T-helper 2 cell treated with Interferon-gamma antibody and Interleukin-4, amounts not matched to agents 100 ng/mL and 5 ng/mL, for 36 hours (primary cell): ENCODE data around the gene CKMT2. TPM values are rescaled to one million over a fixed set of nuclear protein-coding genes. Genes with fewer than 3 reads are reported as not detected.

Source experiments
- intact Hi-C: fragments of 100-400 bp; cut with micrococcal nuclease; formaldehyde crosslinking; loops from one replicate; pipeline ENCODE4 v1.15.1; 2023
- total RNA-seq: library from RNA; stranded (reverse); gene quantifications from 2 replicates; pipeline ENCODE4 v1.2.3, GENCODE V29; 2022

CKMT2 gene
- total RNA-seq, result not detected in 2 replicates

GRCh38 chr5:81233080-81233634 is at the start of gene CKMT2:
CKMT2 (plus strand) TSS chr5:81233322; CDS start chr5:81251133, 17,811 bp downstream.
- intact Hi-C loops, result no loop called here

GRCh38 chr5:81183811-81184748 is 49.0 kb upstream of the CKMT2 start:
- intact Hi-C loops, result no loop called here

GRCh38 chr5:81184749-81185110 is 48.4 kb upstream of the CKMT2 start:
- intact Hi-C loops, result no loop called here

- intact Hi-C loops, result no loop called here
Measured at GRCh38 chr5:81187885-81188284, 45.2 kb upstream of the CKMT2 start.

- intact Hi-C loops, result no loop called here
Measured at GRCh38 chr5:81188962-81189361, 44.2 kb upstream of the CKMT2 start.

GRCh38 chr5:81189875-81190498 is 43.1 kb upstream of the CKMT2 start:
- intact Hi-C loops, result loop anchor here (5.0 to 10.0 kb wide), 2 partner anchors 83 to 705 kb away; partner anchors contain the start of gene FAM151B

- intact Hi-C loops, result loop anchor here (5.0 to 10.0 kb wide), 2 partner anchors 85 to 707 kb away; partner anchors contain the start of gene FAM151B
Measured at GRCh38 chr5:81191726-81192372, 41.3 kb upstream of the CKMT2 start.

GRCh38 chr5:81192373-81192750 is 40.8 kb upstream of the CKMT2 start:
- intact Hi-C loops, result loop anchor here (5.0 to 10.0 kb wide), 2 partner anchors 85 to 708 kb away; partner anchors contain the start of gene FAM151B

GRCh38 chr5:81194633-81195334 is 38.3 kb upstream of the CKMT2 start:
- intact Hi-C loops, result loop anchor here (1.0 to 10.0 kb wide), 3 partner anchors 87 to 710 kb away; partner anchors contain the start of gene FAM151B

- intact Hi-C loops, result loop anchor here (1.0 to 10.0 kb wide), 2 partner anchors 509 to 711 kb away; partner anchors contain the start of gene FAM151B
Measured at GRCh38 chr5:81195335-81195929, 37.7 kb upstream of the CKMT2 start.

- intact Hi-C loops, result no loop called here
Measured at GRCh38 chr5:81202655-81203054, 30.5 kb upstream of the CKMT2 start.

GRCh38 chr5:81203729-81204128 is 29.4 kb upstream of the CKMT2 start:
- intact Hi-C loops, result no loop called here

GRCh38 chr5:81204205-81204604 is 28.9 kb upstream of the CKMT2 start:
- intact Hi-C loops, result no loop called here

- intact Hi-C loops, result no loop called here
Measured at GRCh38 chr5:81205058-81205457, 28.1 kb upstream of the CKMT2 start.

GRCh38 chr5:81207009-81207408 is 26.1 kb upstream of the CKMT2 start:
- intact Hi-C loops, result no loop called here

GRCh38 chr5:81208904-81209303 is 24.2 kb upstream of the CKMT2 start:
- intact Hi-C loops, result no loop called here

GRCh38 chr5:81209386-81209785 is 23.7 kb upstream of the CKMT2 start:
- intact Hi-C loops, result no loop called here

- intact Hi-C loops, result no loop called here
Measured at GRCh38 chr5:81209869-81210493, 23.1 kb upstream of the CKMT2 start.

- intact Hi-C loops, result no loop called here
Measured at GRCh38 chr5:81212211-81212751, 20.8 kb upstream of the CKMT2 start.

GRCh38 chr5:81213070-81213469 is 20.1 kb upstream of the CKMT2 start:
- intact Hi-C loops, result no loop called here
